ENCODE results near the gene LEAP2.

LEAP2 gene, protein sequence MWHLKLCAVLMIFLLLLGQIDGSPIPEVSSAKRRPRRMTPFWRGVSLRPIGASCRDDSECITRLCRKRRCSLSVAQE

DNA sequence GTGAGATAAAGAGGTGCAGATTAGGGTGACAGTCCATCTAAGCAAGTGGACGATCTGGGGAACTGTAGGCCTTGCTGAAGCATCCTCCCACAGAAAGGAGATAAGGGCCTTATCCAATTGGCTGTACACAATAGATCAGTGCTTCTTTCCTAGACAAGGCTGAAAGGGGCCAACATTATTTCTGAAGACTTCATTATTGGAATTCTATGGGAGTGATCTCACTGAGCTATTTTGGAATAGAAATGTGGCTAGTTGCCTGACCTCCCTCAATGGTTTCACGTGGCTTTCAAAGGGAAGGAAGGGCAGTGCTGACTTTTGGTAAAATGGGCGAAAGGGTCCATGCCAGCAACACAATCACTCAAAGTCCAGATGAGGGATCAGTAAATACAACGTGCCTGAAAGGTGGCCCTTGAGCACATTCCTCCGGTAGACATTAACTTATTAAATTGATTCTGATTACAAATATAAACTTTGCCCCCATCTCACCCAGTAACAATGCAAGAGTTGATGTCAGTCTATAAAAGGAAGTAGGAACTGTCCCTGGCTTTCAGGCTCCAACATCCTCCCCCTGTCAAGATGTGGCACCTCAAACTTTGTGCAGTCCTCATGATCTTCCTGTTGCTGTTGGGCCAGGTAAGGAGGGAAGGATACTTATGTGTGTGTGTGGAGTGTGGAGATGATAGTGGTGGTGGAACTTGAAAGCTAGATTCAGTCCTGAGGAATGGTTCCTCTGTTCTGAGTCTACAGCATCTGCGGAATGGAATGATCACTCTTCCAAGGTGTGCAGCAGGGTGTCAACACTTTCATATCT, at the start of gene LEAP2:
Gene LEAP2 (plus strand): TSS at position 550 of the 811 bp plus-strand sequence. CDS start 27 bp downstream, at position 577.
- no peak for DNase-seq

GRCh38 chr5:132824426-132824825, 49.0 kb upstream of the LEAP2 start:
- DNase-seq: no peak

DNA sequence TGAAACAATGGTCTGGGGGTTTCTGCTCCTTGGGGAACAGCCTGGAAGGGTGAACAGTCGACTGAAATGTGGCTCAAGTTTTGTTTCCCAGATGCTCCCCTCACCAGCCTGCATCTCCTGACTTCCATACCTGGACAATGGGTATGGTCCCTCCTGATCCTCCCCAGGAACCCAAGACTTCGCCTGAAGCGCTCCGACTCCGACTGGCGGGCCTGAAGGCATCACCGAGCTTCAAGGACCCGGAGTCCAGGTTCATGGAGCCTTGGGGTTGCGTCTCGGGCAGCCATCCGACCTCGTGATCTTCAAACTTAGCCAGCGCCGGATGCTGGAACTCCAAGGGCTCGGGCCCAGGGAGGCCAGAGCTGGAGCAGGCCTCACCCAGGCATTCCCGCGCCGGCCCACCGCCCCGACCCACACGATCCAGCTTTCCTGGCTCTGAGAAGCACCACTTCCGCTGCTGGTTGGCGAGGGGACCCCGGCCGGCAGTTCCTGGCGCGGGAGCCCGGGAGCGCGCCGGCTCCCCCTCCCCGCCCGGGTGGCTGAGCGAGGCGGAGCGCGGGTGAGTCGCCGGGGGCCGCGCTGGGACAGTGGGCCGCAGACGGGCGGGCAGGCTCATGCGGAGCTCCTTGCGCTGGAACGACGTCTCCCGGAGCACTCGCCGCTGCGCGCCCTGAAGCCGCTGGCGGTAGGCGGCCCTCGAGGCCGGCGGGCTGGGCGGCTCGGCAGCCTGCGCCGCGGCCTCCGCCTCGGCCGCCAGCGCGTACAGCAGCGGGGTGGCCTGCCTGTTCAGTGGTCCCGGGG, 48.2 kb upstream of the LEAP2 start:
- no peak for DNase-seq

- DNase-seq: no peak
These were observed 47.6 kb upstream of the LEAP2 start for GRCh38 chr5:132825834-132826391.

GRCh38 chr5:132826424-132827082, 46.9 kb upstream of the LEAP2 start:
- DNase-seq: no peak

GRCh38 chr5:132827943-132828673, 45.4 kb upstream of the LEAP2 start:
- no peak for DNase-seq

- DNase-seq: no peak
These were observed 44.5 kb upstream of the LEAP2 start for GRCh38 chr5:132828846-132829494.

DNA sequence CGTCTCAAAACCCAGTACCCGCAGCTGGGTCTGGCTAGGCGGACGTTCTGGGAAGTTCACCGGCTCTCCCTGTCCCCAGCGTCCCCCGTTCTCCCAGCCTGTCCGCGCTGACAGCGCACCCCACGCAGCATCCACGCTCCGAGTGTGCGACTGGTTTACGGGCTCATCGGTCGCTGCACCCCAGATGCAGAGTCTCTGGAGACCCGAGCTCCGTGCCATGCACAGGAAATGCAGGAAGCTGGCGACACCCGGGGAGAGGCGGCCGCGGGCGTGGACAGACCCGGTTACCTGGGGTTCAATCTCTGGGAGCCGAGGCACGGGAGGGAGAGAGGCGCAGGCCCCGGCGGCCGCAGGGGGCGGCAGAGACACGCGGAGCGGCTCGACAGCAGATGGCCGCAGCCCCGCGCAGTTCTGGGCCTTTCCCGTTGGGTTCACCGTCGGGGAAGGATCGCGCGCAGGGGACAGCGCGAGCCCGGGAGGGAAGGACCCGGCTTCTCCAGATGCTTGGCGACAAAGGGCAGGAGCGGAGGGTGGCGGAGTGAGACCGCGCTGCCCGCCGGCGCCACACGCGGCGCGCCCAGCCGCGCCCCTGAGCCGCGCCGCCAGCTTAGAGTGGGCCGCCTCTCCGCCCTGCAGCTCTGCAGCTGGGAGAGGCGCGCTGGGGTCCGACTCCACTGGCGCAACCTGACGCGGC, 43.6 kb upstream of the LEAP2 start:
- no peak for DNase-seq

DNA sequence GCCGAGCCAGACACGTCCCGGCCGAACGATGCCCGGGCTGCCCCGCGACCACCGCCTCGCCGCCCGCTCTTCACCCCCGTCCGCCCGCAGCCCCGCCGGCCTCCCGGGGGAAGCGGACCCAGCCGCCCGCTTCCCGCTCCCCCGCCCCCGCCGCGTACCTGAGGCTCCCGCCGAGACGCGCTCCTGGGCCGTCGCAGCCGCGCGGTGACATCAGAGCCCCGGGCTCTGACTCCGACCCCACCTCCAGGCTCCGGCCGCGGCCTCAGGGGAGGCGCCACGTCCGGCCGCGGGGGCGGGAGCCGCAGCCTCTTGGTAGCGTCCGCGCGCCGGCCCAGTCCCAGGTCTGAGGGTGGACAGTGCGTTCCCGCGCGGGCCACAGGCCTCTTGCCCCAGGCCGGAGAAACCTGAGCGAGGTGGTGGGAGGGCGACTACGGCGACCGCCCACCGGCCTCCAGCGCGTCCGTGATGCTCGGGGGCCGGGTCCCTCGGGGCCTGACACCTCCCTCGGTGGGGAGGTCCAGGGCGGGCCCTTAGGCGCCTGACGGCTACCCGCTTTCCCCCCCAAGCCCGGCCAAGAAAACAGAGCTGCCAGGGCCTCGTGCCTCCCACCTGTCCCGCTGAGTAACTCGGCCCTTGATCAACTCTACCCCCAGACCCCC, 42.9 kb upstream of the LEAP2 start, which contains the start of gene SHROOM1:
Gene SHROOM1 (minus strand): TSS at position 212 of the 659 bp plus-strand sequence. CDS start 4,507 bp downstream, outside the sequence.
- DNase-seq: no peak

GRCh38 chr5:132831095-132831860, 42.2 kb upstream of the LEAP2 start:
- no peak for DNase-seq

DNA sequence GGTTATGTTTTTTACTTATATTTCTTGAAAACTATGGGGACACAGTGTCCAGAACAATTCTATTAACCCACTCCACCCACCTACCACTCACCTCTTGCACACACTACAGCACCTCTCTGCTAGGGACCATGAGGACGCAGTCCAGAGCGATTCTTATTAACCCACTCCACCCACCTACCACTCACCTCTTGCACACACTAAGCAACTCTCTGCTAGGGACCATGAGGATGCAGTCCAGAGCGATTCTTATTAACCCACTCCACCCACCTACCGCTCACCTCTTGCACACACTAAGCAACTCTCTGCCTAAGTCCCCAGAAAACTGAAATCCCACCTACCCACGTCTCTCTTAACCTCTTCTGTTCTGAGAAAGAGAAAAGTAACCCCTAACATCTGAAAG, 40.9 kb upstream of the LEAP2 start:
- no peak for DNase-seq

DNA sequence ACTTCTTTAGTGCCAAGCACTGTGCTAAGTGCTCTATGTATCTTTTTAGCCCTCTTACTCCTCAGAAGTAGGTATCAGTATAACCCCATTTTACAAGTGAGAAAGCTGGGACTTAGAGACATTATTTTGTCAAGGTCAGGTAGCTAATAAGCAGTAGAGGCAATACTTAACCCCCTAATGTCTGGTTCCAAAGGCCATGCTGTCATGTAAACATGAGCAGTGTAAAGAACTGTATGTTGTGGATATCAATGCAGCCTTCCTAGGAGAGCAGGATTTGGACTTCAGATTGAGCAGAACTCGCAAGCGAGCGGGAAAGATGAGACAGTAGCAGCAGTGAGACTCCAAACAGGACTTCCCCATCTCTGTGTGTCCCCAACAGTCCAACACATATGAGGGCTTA, 39.4 kb upstream of the LEAP2 start:
- no peak for DNase-seq

- DNase-seq: no peak
These were observed 36.6 kb upstream of the LEAP2 start for GRCh38 chr5:132836852-132837251.

GRCh38 chr5:132837868-132838267, 35.6 kb upstream of the LEAP2 start:
- DNase-seq: no peak

DNA sequence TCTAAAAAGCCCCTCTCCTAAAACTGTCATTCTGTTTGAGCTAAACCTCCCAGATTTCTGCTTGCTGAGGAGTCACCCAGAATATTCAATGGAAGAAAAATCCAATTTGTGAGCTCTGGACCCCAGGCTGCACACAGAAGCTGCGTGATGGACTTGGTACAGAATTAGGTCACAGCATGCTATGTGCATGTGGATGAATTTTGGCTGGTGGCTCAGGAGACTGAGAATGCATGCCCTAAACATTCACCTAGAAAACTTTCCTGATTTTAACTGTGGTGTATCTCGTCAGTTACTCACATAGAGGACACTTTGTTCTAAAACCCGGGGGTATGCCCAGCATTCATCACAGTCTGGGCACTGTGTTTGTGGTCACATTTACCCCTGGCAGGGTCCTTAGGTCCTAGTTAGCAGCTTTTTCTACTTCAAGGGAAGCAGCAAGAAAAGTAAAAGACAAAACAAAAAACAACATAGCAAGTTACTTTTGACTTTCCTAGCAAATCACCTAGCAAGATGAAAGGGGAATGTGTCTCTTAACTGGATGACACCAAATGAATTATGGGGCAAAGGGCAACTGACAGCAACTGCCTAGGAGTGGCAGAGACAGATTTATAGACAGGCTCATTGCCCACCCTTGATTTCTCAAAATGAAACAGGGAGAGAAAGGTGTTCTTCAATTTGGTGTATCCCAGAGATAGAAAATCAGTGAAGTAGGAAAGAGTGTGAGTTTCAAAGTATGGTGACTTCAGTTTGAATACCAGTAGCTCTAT, 34.8 kb upstream of the LEAP2 start:
- no peak for DNase-seq

- DNase-seq: no peak
These were observed 33.8 kb upstream of the LEAP2 start for GRCh38 chr5:132839426-132840301.

DNA sequence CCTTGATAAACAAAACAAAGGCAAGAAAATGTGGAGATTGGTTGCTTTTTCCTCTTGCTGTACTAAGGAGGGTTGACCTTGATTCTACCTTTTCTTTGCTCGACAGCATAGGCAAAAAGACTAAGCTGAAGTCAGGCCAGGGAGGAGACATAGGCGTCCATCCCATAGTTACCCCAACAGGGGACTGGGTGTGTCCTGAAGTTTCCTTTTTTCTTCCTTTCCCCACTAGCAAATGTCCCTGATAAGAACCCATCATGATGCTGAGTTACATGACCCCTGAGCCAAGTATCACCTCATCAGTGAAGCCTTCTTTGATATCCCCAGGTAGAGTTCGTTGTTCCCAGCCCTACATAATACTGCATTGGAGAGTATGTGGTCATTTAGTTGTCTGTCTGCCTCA, 33.2 kb upstream of the LEAP2 start:
- DNase-seq: no peak

- DNase-seq: no peak
These were observed 32.6 kb upstream of the LEAP2 start for GRCh38 chr5:132840896-132841295.
